Mesendoderm (in vitro differentiated cells): Measurements from ENCODE around the gene GUCY2D.
"Not testable (repeated sequence)": the region's sequence is repeated elsewhere in the genome, so short reads cannot be mapped to it uniquely, and the experiment has no call there.

Experiments used
- DNase-seq: peaks from one replicate; pipeline ENCODE4 v3.0.0; 2013
- H2AK5ac ChIP-seq: 2 replicates; pipeline ENCODE4 v1.6.1; 2013; ENCODE audit warnings: low read length, inconsistent platforms
- H2BK120ac ChIP-seq: 2 replicates; pipeline ENCODE4 v1.6.1; 2013; ENCODE audit warnings: low read depth, mild to moderate bottlenecking, low read length, moderate library complexity, mixed read lengths
- H2BK15ac ChIP-seq: replicated peaks from 2 replicates; pipeline ENCODE4 v1.6.1; 2013; ENCODE audit warnings: low read depth, mild to moderate bottlenecking, moderate library complexity
- H2BK5ac ChIP-seq: 2 replicates; pipeline ENCODE4 v1.6.1; 2013; ENCODE audit warnings: low read length, inconsistent platforms
- H3K18ac ChIP-seq: 2 replicates; pipeline ENCODE4 v1.6.1; 2013; ENCODE audit warnings: mild to moderate bottlenecking, low read length, mixed read lengths
- H3K23ac ChIP-seq: one replicate; pipeline ENCODE4 v1.6.1; 2013; ENCODE audit warnings: low read length
- H3K27ac ChIP-seq: 2 replicates; pipeline ENCODE4 v1.5.1; 2013; ENCODE audit warnings: low read depth, mild to moderate bottlenecking, inconsistent platforms, low read length, moderate library complexity
- H3K27me3 ChIP-seq: 2 replicates; pipeline ENCODE4 v1.6.1; 2013; ENCODE audit warnings: low read length, control low read depth, mild to moderate bottlenecking, inconsistent platforms; ENCODE audit not compliant: insufficient read depth, poor library complexity
- H3K36me3 ChIP-seq: 2 replicates; pipeline ENCODE4 v1.6.1; 2013; ENCODE audit warnings: low read length, inconsistent platforms; ENCODE audit not compliant: control insufficient read depth, insufficient read depth
- H3K4ac ChIP-seq: one replicate; pipeline ENCODE4 v1.6.1; 2013; ENCODE audit warnings: low read depth, mild to moderate bottlenecking, low read length, moderate library complexity
- H3K4me1 ChIP-seq: 2 replicates; pipeline ENCODE4 v1.6.1; 2013; ENCODE audit warnings: low read depth, low read length, inconsistent platforms; ENCODE audit not compliant: control insufficient read depth
- H3K4me2 ChIP-seq: 2 replicates; pipeline ENCODE4 v1.6.1; 2013; ENCODE audit warnings: low read length
- H3K4me3 ChIP-seq: 2 replicates; pipeline ENCODE4 v1.5.1; 2013; ENCODE audit warnings: mild to moderate bottlenecking, low read length
- H3K56ac ChIP-seq: one replicate; pipeline ENCODE4 v1.6.1; 2013; ENCODE audit warnings: low read length
- H3K79me1 ChIP-seq: 2 replicates; pipeline ENCODE4 v1.6.1; 2013; ENCODE audit warnings: low read length, inconsistent platforms
- H3K79me2 ChIP-seq: 2 replicates; pipeline ENCODE4 v1.6.1; 2013; ENCODE audit warnings: mild to moderate bottlenecking, low read length; ENCODE audit not compliant: control insufficient read depth, insufficient read depth
- H3K9ac ChIP-seq: 2 replicates; pipeline ENCODE4 v1.6.1; 2013; ENCODE audit warnings: low read length, inconsistent platforms
- H4K5ac ChIP-seq: one replicate; pipeline ENCODE4 v1.6.1; 2013; ENCODE audit warnings: low read length
- H4K8ac ChIP-seq: one replicate; pipeline ENCODE4 v1.6.1; 2013; ENCODE audit warnings: low read depth, mild to moderate bottlenecking, control low read depth, low read length, moderate library complexity
- WGBS: extraction: QIAGEN DNeasy Blood & Tissue Kit; methylation state at CpG from one replicate; pipeline ENCODE4 v1.1.7; 2013; ENCODE audit warnings: low lambda C conversion rate, missing lambda C conversion rate; ENCODE audit not compliant: insufficient coverage; ENCODE audit errors: extremely low coverage; 5-methylcytosine and 5-hydroxymethylcytosine counted together

Gene GUCY2D

GRCh38 chr17:8060274-8060673, 57.9 kb downstream of the GUCY2D start:
- no CpG with 5 or more reads among the region's 10 CpGs for WGBS
- Histone ChIP-seq H3K56ac (no peak overlapping the region), H2BK15ac (no peak overlapping the region), H4K8ac (no peak overlapping the region), H4K5ac (no peak overlapping the region), H2BK5ac (no peak overlapping the region), H2AK5ac (no peak overlapping the region), H3K4me1 (peaks cover 4% of the 10 kb centered on the region), H3K4me2 (no peak overlapping the region), H3K79me1 (no peaks in the 10 kb centered on the region), H3K9ac (no peak overlapping the region), H2BK120ac (no peak overlapping the region), H3K18ac (no peak overlapping the region), H3K36me3 (no peaks in the 10 kb centered on the region), H3K27ac (no peak overlapping the region), H3K23ac (no peak overlapping the region), H3K4ac (no peak overlapping the region), H3K27me3 (peaks cover 5% of the 10 kb centered on the region), H3K79me2 (no peaks in the 10 kb centered on the region), H3K4me3 (no peak overlapping the region)
- DNase-seq: peak; percentile 80

GRCh38 chr17:8061851-8062250, 59.4 kb downstream of the GUCY2D start:
- H2BK5ac ChIP-seq, H2AK5ac ChIP-seq, H2BK15ac ChIP-seq, H3K23ac ChIP-seq, H3K4ac ChIP-seq, H3K79me1 ChIP-seq, H3K27ac ChIP-seq, H4K8ac ChIP-seq, H3K4me2 ChIP-seq, H3K79me2 ChIP-seq, H3K27me3 ChIP-seq, H2BK120ac ChIP-seq, H4K5ac ChIP-seq, H3K4me3 ChIP-seq, H3K36me3 ChIP-seq, H3K9ac ChIP-seq, H3K4me1 ChIP-seq, H3K18ac ChIP-seq: not testable (repeated sequence)
- no CpG with 5 or more reads among the region's 8 CpGs for WGBS
- H3K56ac ChIP-seq: peak overlapping the region; percentile 75
- DNase-seq: peak; percentile 79

- H3K4ac ChIP-seq: no peak overlapping the region
- peak overlapping the region; percentile 44 for H4K5ac ChIP-seq
- H2AK5ac ChIP-seq: peak overlapping the region; percentile 6
- no peaks in the 10 kb centered on the region for H3K79me2 ChIP-seq
- peak overlapping the region; percentile 35 for H2BK120ac ChIP-seq
- DNase-seq: no peak
- peak overlapping the region; percentile 88 for H2BK15ac ChIP-seq
- peak overlapping the region; percentile 63 for H3K18ac ChIP-seq
- no peaks in the 10 kb centered on the region for H3K36me3 ChIP-seq
- H3K4me3 ChIP-seq: peak overlapping the region; percentile 19
- H3K23ac ChIP-seq: no peak overlapping the region
- H3K4me1 ChIP-seq: peaks cover 4% of the 10 kb centered on the region
- no CpG with 5 or more reads among the region's 8 CpGs for WGBS
- H2BK5ac ChIP-seq: peak overlapping the region; percentile 10
- peak overlapping the region; percentile 47 for H3K4me2 ChIP-seq
- peak overlapping the region; percentile 75 for H3K56ac ChIP-seq
- no peaks in the 10 kb centered on the region for H3K79me1 ChIP-seq
- H4K8ac ChIP-seq: no peak overlapping the region
- H3K9ac ChIP-seq: peak overlapping the region; percentile 67
- H3K27me3 ChIP-seq: peaks cover 5% of the 10 kb centered on the region
- no peak overlapping the region for H3K27ac ChIP-seq
Observed at GRCh38 chr17:8062435-8062806, 60.0 kb downstream of the GUCY2D start.

DNA sequence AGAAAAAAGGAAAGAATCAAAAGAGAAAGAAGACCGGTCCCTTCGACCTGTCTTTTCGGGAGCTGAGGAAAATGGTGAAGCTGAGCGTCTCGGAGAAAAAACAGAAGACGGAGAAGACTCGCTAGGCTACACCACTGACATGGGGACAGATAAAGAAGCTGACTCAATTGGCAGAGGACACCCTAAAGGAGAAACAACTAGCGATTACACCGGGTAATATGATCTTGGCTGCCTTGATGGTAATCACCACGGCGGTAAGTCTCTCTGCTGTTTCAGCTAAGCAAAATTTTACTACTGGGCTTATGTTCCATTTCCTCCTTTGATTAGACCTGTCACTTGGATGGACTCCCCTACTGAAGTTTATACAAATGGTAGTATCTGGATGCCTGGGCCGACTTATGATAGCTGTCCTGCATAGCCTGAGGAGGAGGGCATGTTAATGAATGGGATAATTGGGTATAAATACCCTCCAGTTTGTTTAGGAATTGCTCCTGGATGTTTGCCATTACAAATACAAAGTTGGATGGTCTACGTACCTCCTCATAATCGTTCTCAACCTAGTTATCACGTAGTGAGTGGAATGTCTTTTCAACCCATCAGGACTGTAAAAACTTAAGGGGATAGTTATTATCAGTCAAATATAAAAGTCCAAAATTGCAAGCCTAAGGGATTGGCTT, 60.5 kb downstream of the GUCY2D start:
- H4K8ac ChIP-seq: no peak overlapping the region
- H3K4me3 ChIP-seq: no peak overlapping the region
- no peak overlapping the region for H2AK5ac ChIP-seq
- peak; percentile 61 for DNase-seq
- H3K56ac ChIP-seq: peak overlapping the region; percentile 57
- no peak overlapping the region for H2BK5ac ChIP-seq
- H3K4me2 ChIP-seq: peak overlapping the region; percentile 47
- H3K27ac ChIP-seq: no peak overlapping the region
- no peak overlapping the region for H3K23ac ChIP-seq
- peak overlapping the region; percentile 67 for H3K9ac ChIP-seq
- no CpG with 5 or more reads among the region's 15 CpGs for WGBS
- no peak overlapping the region for H4K5ac ChIP-seq
- H3K79me2 ChIP-seq: no peaks in the 10 kb centered on the region
- H3K36me3 ChIP-seq: no peaks in the 10 kb centered on the region
- H2BK120ac ChIP-seq: no peak overlapping the region
- no peaks in the 10 kb centered on the region for H3K79me1 ChIP-seq
- H3K18ac ChIP-seq: peak overlapping the region; percentile 63
- no peak overlapping the region for H3K4ac ChIP-seq
- peaks cover 4% of the 10 kb centered on the region for H3K4me1 ChIP-seq
- peaks cover 5% of the 10 kb centered on the region for H3K27me3 ChIP-seq
- peak overlapping the region; percentile 88 for H2BK15ac ChIP-seq

DNA sequence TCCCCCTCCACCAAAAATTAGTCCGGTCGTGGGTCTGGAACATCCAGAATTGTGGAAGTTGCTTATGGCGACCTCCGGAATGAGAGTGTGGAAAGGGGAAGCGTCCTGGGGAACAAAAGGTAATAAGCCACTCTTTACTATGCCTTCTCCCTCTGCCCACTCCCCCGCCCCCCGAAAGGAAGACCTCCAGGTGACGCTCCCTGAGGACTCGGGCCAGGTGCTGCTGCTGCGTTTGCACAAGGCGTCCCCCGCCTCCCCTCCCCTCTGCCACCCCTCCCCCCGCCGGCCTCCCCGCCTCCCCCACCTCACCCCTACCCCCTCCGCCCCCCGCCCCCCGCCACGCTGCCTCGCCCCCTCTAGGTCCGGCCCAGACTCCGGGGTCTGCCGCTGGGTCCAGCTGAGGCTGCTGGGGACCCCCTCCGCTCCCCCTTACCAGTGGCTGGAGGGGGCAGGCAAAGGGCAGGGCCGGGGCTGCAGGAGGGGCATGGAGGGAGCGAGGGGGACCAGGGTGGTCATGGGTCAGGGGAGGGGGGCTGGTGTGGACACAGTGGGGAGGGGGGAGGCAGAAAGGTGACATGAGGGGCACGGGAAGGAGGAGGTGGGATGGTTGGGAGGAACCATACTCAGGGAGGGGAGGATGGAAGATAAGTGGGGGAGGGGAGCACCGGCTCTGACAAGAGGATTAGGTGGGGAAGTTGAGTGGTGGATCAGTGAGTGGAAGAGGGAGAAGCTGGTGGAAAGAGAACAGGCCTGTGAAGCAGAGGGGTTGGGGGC, 61.5 kb downstream of the GUCY2D start:
- Histone ChIP-seq H3K36me3 (no peaks in the 10 kb centered on the region), H3K23ac (no peak overlapping the region), H3K4me2 (peak overlapping the region; percentile 47), H3K56ac (peak overlapping the region; percentile 69), H3K18ac (peak overlapping the region; percentile 96), H3K27ac (no peak overlapping the region), H2AK5ac (no peak overlapping the region), H4K5ac (no peak overlapping the region), H3K4ac (peak overlapping the region; percentile 82), H3K79me1 (no peaks in the 10 kb centered on the region), H4K8ac (no peak overlapping the region), H2BK15ac (no peak overlapping the region), H2BK120ac (peak overlapping the region; percentile 92), H3K79me2 (no peaks in the 10 kb centered on the region), H3K27me3 (peaks cover 5% of the 10 kb centered on the region), H3K9ac (peak overlapping the region; percentile 67), H3K4me1 (peaks cover 4% of the 10 kb centered on the region), H3K4me3 (no peak overlapping the region), H2BK5ac (no peak overlapping the region)
- WGBS: no CpG with 5 or more reads among the region's 28 CpGs
- DNase-seq: no peak
